GM12892 (cell line): Measurements from ENCODE around the gene TIPARP.

Experiments
- POLR2A ChIP-seq: IDR thresholded peaks from 2 replicates; pipeline ENCODE4 v1.6.1; 2011; ENCODE audit warnings: low read depth, low read length, control low read depth
- POLR2AphosphoS5 ChIP-seq: IDR thresholded peaks from 2 replicates; pipeline ENCODE4 v1.6.1; 2011; ENCODE audit warnings: low read depth, low read length, control low read depth

DNA sequence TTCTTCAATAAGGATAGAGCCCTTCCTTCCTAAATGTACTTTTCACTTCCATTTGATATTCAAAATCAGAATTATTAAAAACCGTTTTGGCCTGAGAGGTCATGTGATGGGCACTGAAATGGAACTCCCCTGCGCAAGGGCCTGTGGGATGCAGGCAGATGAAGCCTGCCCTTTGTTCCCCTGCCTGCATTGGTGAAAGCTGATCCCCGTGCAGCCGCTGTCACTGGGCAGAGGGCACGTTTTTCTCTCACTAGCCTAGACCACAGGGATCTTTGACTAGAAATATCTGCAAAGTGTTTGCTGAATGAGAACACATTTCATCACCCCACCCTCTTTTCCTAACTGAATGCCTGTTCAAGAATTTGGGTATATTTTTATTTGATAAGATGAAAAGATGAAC, 74.9 kb downstream of the TIPARP start:
- TF ChIP-seq POLR2A (no peak), POLR2AphosphoS5 (no peak)
